LoVo (cell line): ENCODE measurements around the gene CTDSPL.

Experiments
- DNase-seq: peaks from one replicate; pipeline ENCODE4 v3.0.0-alpha.2; 2016; ENCODE audit warnings: low spot score

The CTDSPL gene

DNA sequence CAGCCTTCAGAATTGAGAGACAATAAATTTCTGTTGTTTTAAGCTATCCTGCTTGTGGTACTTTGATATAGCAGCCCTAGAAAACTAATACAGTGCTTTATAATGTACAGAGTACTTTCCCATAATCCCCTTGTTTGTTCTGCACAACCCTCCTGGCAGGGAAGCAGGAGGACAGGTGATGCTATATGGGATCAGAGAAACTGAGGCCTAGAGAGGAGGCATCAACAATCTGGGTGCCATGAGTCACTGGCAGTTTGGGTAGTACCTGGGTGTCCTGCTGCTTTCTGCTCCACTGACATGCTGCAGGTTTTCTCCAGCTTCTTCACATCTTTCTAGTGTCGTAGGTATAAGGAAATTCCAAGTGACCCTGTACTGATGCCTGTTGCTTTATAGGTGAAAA lies 55.0 kb downstream of the CTDSPL start:
- DNase-seq = no peak

DNA sequence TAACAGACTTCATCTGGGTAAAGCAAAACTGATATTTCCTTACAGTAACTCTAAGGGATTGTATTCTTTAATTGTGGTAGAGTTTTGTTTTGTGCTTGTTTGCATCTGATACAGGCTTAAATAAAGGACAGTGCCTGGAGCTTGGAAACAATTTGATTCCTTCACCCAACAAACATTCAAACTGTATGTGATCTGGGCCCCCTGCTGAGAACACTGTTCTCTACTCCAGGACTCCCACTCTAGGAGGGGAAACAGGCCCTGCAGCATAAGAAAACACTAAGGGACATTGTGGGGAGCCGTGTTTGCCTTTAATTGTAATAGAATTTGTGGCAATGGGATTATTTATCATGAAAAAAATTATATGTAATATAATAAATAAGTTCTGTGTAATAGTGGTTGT lies 56.9 kb downstream of the CTDSPL start:
- no peak for DNase-seq

DNA sequence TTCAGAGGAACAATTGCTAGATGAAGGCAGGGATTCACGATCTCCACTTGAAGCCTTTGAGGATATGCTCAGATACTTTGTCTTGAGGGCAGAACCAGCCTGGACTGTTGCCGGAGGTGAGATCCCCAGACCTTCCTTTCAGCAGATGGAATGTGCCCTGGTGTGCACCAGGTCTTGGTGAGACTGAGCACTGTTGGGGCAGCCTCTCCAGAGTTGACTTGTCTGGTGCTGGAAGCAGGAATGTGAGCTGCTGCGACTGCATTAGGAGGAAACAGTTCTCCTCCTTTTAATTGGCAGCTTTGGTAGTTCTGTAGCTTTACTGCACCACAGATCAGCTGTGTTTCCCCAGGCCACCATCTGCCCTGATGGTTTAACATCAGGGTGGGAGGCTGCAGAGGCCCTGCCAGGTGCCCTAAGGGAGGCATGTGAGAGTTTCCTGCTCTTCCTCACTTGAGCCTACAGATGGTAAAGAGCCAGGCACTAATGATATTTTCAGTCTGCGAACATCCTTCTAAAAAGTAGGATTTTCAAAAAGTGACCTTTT lies 58.5 kb downstream of the CTDSPL start:
- DNase-seq = no peak

DNA sequence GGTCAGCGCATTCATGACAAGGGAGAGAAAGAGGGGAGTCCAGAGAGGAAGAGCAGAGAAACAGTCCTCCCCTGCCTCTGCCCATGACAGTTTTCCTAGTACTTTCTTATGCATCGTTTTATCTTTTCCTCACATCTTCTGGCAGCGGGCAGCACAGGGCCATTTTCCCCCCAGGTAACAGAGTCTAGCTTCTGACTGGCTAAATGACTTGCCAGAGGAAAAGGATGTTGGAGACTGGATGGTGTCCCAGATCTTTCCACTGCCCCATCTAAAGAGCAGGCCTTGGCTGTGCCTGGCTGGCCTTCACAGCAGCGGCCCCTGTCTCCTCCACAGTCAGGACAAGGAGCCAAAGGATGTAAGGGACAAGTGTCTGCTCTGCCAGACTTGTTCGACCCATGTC lies 59.3 kb downstream of the CTDSPL start:
- DNase-seq = no peak

DNA sequence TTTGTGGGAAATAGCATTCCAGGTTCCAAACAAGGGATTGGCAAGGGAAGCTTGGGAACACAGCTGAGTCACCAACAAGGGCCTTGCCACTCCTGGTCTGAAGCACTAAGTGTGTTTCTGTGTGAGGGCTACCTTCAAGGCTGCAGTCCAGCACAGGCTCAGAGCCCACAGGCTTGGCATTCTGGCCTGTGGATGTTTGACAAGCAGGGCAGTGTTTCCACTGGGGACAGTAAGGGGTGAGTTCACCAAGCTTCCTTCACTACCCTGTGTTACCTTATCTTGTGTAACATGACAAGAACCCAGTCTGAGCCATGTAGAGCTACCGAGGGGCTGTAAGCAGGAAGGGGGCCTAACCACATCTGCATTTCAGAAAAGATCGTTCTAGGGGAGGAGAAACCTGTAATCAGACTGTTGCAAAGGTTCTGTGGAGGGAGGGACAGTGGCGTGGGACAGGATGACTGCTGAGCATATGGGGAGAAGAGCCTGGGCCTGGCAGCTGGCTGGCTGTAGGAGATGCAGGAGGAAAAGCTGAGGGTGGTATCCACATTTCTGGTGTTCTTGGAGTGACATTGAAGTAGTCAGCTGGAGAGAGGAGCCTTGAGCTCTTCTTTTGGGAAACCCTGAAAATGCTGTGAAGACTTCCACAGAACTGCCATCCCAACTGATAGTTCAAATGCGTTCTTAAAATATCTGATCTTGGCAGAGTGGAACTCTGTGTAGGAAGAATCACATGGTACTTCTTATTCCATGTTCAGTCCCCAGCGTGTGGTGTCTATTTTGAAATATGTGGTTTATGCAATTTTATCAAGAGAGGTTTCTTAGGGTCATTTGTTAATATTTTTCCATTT lies 61.3 kb downstream of the CTDSPL start:
- no peak for DNase-seq

DNA sequence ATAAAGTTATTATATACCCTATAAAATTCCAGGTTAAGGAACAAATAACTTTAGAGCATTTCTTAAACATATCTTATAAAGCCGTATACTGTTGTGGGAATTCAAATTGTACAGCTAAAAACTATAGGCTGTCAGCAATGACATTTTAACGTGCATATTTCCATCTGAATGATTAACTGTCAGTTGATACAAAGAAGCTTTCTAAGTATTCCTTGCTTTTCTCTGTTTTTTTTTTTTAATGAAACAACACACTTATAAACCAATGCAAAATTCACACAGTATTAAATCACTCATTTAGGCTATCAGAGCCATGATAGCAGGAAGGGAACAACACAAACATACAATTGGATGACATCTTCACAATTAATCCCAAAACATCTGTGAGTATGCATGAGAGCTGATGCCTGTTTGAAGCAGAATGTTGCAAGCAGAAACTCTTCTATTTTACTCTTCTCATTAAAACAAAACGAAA lies 61.9 kb downstream of the CTDSPL start:
- no peak for DNase-seq

DNA sequence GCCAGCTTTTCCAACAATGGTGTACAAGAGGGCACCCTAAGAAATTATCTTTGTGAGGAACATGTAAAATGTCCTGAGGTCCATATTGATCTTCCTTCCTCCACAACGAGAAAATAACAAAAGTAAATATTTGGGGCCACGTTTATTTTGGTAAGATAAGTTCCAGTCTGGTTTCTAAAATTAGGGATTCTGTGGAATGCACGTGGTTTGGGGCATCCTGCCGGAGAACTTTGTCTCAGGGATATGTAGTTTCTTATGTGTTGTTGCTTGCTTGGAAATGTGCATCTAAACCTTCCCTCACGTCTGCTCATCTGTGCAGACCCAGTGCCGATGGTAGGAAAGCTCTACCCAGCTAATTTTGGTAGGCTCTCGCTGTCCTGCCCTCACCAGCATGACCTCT lies 62.8 kb downstream of the CTDSPL start:
- no peak for DNase-seq

DNA sequence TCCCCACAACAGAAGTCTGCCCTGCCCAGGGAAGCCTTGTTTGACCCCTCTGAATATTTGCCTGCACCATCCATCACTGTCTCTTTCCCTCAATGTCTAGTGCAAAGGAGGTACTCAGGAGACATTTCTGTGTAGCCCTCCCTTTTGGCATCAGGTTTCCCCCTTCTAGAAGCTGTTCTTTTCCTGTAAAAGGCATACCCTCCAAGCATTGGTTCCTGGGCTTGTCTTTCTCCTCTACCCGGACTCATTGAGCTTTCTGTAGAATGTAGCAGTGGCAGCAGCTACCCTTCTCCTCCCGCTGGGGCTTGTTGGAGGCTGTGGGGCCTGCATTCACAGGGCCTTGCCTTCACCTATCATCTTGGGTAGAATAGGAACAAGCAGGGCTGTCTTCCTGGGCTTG lies 63.5 kb downstream of the CTDSPL start:
- DNase-seq = no peak

DNA sequence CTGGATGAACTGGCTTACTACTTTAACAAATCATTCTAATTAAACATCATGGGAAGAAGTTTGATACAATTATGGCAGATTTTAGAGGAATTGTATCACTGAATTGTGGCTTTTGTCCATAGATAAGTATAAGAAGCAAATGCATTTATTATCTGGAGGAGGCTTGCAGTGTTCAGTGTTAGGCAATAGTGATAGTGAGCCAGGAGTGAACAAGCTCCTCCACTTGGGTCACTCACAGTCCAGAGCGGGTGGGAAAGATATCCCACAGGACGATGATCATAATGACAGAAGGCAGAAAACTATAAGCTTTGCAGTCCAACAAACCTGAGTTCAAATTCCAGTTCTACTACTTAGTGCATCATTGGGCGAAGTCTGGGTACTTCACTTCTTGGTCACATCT lies 64.9 kb downstream of the CTDSPL start:
- no peak for DNase-seq

DNA sequence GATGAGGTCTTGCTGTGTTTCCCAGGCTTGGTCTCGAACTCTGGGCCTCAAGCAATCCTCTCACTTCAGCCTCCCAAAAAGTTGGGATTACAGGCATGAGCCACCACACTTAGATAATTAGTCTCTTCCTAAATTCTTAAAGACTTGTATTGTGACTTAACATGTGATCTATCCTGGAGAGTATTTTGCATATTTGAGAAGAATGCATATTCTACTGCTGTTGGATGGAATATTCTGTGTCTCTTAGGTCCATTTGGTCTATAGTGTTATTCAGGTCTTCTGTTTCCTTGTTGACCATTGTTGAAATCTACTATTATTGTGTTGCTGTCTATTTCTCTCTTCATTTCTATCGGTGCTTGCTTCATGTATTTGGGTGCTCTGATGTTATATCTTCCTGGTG lies 68.8 kb downstream of the CTDSPL start:
- no peak for DNase-seq

DNA sequence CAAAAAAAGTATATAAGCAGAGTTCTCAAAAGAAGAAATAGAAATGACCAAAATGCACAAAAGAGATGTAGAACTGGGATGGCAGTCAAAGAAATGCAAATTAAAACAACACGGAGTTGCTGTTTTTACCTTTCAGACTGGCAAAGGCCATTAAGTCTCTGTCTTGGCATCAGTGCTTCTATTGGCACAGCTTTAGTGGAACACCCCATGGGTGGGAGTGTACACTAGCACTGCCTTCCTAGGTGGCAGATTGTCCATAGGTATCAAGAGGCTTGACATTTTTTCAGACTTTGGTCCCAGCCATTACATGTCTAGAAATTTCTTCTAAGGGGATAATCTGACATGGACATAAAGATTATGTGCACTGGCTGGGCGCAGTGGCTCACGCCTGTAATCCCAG lies 70.8 kb downstream of the CTDSPL start:
- no peak for DNase-seq

DNA sequence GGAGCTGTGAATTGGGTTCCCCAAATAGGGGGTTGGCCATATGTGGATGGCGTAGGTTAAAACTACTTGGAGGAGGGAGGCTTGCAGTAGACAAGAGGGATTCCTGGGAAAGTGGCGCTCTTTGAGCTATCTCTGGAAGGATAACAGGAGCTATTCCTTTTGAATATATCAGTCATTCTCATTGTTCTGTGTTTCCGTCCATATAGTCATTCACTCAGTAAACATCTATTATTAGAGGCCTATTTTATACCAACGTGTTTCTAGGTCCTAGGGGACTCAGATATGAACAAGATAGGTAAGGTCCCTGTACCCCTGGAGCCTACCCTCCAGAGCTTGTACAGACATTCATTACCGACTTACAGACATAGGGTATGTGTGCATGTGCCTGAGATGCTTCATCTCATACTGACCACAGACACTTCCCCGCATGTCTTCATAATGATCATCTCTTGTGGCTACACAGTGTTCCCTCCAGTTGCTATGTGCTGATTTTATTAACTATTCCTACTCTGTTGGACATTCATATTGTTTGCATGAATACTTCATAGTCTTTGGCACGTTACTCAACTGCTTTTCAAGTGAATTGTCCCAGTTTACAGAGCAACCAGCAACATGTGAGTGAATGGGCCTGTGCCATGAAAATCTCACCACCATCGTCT lies 73.1 kb downstream of the CTDSPL start:
- peak; percentile 31 for DNase-seq

DNA sequence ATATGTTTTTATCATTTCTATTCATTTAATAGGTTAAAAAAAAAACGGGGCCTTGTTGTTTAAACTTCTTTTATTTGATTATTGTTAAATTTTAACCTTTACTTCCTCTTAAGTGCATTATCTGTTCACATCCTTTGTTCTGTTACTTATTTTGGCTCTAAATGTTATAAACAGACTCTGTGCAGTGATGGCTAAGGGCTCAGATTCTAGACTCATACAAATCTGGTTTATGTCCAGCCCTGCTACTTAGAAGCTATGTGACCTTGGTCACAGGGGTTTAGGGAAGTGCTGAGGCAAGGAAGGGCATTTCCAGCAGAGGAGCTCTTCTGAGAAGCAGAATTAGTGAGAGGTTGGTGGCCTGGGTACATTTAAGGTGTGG lies 73.6 kb downstream of the CTDSPL start:
- DNase-seq = peak; percentile 62

DNA sequence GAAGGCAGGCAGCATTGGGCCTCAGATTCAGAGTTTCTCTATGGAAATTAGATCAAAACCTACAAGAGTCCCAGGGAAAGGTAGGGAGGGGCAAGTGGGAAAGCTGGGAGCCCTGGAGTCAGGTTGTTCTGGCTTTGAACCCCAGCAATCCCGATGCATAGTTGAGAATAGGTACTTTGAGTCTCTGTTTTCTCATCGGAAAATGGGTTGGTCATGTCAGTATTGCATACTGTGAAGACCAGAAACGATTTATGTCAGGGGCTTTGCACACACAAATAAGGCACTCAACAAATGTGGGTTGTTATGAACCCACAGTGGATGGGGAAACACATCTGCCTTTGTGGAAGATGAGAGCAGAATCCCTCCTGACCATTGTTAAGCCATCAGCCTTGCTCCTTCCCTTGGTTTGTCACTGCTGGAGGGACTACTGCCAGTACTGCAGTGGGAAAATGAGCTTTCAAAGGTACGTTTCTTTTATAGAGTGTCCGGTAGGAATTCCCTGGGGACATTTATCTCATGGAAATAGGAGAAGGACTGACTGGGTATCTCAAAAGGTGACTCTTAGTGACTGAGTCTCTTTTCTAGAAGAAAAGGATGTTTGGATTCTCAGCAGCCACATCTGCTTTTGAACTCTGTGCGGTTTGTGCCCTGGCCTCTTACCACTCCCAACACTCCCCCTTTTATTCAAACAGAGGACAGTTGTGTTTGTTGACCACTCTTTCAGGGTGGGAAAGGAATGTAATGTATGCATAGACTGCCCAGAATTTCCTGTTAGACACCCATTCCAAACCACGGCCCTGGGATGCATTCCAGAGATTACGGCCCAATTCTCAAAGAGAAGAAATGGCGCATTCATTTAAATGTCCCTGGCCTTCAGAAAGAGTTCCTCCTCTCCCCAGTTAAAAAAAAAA lies 74.3 kb downstream of the CTDSPL start:
- DNase-seq = peak; percentile 84

DNA sequence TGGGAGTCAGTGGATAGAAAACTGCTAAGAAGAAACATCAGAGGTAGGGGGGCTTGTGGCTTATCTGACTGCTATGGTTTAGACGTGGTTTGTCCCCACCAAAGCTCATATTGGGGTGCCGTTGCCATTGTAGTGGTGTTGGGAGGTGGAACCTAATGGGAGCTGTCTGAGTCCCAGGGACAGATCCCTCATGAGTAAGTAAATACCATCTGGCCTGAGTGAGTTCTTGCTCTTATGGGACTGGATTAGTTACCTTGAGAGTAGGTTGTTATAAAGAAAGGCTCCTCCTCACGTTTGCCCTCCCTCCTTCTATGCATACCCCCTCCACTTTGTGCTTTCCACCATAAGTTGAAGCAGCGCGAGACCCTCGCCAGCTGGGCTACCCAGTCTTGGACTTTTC lies 75.5 kb downstream of the CTDSPL start:
- no peak for DNase-seq

DNA sequence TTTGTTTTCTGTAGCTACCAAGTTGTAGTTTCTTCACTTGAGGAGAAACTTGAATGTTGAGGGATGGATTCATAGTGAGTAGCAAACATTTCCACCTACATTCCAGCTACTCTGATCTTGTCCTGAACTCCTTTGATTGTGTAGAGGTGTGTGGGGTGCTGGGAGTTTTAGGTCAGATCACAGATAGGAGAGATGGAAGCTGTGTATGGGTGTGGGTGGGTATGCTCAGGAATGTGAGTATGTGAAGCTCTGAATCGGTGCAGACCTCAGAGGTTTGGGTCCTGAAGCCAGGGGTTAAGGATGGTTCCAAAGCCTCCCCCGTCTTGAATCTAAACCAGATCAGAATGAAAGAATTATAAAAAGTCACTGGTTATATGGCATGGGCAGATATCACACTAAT lies 76.3 kb downstream of the CTDSPL start:
- no peak for DNase-seq

DNA sequence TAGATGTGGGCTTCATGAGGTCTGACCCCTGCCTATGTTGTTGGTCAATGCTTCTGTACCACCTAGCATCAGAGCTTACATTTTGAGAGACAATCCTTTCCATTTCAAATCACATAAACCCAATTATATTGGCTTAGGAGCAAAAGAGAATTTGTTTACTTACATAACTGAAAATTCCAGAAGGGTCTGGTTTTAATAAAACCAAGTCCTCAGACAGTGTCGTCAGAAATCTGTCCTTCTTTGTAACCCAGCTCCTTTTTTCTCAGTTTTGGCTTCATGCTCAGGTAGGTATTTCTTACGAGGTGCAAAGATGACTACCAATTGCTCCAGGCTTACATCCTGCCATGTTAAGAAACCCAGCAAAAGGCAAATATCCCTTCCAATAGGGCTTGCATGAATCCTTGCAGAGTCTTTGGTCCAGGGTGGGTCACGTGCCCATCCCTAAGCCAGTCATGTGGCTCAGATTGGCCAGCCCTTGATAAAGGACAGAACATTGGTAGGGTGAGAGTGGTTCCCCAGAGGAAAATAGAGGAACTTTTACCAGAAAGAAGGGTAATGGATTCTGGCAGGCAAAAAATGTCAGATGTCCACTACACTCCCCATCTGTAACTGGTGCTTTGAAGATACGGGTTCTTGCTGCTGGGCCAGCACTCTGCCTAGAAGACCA lies 78.7 kb downstream of the CTDSPL start:
- no peak for DNase-seq

DNA sequence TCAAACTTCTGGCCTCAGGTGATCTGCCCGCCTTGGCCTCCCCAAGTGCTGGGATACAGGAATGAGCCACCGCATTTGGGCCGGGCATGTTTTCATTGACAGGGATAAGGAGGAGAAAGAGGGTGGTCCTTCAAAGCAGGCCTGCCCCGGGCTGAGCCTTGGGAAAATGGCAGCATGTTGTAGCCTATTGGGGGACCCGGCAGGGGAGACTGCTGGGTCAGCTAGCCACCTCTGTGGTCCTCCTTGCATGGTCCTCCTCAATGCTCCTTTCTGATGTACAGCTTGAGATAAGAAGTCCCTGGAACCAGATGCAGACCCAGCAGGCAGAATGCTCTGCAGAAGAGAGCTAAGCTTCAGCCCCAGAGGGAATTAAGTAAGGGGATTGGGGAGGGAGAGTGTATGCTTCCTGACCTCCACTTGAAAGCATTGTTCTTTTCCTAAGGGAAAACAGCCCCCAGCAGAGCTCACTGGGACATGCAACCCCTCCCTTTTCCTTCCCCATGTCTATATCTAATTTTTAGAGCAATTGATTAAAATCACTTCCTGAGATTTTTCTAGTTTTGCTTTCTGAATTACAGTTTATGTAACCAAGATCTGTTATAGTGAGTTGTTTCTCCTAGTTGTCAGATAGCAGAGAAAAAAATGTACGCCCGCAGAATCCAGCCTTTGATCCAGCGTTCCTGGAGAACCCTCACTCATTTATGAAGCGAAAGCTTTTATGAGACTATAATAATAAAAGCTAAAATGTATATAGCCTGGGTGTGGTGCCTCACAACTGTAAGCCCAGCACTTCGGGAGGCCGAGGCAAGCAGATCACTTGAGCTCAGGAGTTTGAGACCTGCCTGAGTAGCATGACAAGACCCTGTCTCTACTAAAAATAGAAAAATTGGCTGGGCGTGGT lies 80.2 kb downstream of the CTDSPL start:
- DNase-seq = peak; percentile 75

DNA sequence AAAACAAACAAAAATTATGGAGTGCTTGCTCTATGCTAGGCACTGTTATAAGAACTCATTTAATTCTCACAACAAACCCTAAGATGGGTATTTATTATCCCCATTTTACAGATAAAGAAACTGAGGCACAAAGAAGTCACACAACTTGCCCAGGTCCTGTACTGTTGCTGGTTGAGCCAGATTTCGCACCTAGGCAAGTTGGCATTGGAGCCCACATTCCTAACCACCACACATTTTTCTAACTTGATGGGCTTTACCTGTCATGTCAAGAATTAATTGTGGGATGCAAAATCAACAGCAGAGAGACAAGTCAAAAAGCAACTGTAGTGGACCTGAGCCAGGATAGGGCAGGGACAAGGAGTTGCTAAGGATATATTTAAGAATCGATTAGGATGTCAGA lies 81.0 kb downstream of the CTDSPL start:
- no peak for DNase-seq

DNA sequence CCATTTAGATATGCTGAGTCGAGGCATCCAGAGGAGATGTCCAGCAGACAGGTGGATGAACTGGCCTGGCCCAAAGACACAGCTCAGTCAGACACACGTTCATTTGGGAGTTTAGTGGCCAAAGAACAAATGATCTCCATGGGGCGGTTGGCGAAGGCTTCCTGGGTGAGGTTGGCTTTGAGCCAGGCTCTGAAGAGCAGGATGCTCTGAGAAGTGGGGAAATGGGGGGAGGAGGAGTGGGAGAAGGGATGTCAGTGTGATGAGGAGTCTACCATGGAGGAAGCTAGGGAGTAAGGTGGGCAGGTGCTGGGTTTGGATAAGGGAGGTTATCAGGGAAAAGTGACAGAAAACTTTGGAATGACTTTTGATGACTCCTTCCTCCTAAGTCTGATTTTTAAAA lies 81.4 kb downstream of the CTDSPL start:
- no peak for DNase-seq
